ENCODE results near the gene KCTD19.

Gene KCTD19

DNA sequence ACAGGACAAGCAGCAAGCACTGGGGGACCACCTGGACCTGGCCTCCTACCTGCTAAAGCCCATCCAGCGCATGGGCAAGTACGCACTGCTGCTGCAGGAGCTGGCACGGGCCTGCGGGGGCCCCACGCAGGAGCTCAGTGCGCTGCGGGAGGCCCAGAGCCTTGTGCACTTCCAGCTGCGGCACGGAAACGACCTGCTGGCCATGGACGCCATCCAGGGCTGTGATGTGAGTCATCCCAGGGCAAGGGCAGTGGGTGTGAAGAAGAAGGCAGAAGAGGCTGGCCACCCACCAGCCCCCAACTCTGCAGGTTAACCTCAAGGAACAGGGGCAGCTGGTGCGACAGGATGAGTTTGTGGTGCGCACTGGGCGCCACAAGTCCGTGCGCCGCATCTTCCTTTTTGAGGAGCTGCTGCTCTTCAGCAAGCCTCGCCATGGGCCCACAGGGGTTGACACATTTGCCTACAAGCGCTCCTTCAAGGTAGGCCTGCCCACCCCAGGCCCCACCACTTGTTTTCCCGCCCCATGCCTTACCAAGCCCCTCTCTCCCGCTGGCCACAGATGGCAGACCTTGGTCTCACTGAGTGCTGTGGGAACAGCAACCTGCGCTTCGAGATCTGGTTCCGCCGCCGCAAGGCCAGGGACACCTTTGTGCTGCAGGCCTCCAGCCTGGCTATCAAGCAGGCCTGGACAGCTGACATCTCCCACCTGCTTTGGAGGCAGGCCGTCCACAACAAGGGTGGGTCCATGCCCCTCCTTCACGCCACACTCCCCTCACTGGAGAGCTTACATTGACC lies 39.9 kb downstream of the KCTD19 start:
- TF ChIP-seq, protein P1, sequence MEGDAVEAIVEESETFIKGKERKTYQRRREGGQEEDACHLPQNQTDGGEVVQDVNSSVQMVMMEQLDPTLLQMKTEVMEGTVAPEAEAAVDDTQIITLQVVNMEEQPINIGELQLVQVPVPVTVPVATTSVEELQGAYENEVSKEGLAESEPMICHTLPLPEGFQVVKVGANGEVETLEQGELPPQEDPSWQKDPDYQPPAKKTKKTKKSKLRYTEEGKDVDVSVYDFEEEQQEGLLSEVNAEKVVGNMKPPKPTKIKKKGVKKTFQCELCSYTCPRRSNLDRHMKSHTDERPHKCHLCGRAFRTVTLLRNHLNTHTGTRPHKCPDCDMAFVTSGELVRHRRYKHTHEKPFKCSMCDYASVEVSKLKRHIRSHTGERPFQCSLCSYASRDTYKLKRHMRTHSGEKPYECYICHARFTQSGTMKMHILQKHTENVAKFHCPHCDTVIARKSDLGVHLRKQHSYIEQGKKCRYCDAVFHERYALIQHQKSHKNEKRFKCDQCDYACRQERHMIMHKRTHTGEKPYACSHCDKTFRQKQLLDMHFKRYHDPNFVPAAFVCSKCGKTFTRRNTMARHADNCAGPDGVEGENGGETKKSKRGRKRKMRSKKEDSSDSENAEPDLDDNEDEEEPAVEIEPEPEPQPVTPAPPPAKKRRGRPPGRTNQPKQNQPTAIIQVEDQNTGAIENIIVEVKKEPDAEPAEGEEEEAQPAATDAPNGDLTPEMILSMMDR (IDR thresholded peaks at IDR 0.05; ENCODE audit: extremely low read depth, insufficient read depth, missing control alignments) = no peak
- DNase-seq (ENCODE audit: low spot score) = no peak
- in situ Hi-C loops (cut with MboI; ENCODE audit: low pct_unique_long_range_greater_than_20kb, low sequenced_read_pairs, unreplicated experiment) = no loop called here

DNA sequence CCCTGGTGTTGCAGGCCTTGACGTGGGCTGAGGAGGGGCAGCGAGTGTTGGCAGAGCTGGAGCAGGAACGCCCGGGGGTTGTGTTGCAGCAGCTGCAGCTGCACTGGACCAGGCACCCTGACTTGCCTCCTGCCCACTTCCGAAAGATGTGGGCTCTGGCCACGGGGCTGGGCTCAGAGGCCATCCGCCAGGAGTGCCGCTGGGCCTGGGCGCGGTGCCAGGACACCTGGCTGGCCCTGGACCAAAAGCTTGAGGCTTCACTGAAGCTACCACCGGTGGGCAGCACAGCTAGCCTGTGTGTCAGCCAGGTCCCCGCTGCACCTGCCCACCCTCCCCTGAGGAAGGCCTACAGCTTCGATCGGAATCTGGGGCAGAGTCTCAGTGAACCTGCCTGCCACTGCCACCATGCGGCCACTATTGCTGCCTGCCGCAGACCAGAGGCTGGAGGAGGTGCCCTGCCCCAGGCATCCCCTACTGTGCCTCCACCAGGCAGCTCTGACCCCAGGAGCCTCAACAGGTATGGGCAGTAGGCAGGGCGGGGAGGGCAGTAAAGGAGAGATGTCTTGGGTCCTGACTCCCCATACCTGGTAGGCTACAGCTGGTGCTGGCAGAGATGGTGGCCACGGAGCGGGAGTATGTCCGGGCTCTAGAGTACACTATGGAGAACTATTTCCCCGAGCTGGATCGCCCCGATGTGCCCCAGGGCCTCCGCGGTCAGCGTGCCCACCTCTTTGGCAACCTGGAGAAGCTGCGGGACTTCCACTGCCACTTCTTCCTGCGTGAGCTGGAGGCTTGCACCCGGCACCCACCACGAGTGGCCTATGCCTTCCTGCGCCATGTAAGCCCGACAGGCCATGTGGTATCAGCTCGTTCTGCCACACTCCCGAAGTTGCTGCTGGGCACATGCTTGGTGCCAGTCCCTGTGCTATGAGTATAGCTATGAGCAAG lies 41.6 kb downstream of the KCTD19 start:
- DNase-seq (ENCODE audit: low spot score) = no peak
- TF ChIP-seq, protein P1 (IDR thresholded peaks at IDR 0.05; ENCODE audit: extremely low read depth, insufficient read depth, missing control alignments) = no peak
- in situ Hi-C loops (cut with MboI; ENCODE audit: low pct_unique_long_range_greater_than_20kb, low sequenced_read_pairs, unreplicated experiment) = no loop called here

DNA sequence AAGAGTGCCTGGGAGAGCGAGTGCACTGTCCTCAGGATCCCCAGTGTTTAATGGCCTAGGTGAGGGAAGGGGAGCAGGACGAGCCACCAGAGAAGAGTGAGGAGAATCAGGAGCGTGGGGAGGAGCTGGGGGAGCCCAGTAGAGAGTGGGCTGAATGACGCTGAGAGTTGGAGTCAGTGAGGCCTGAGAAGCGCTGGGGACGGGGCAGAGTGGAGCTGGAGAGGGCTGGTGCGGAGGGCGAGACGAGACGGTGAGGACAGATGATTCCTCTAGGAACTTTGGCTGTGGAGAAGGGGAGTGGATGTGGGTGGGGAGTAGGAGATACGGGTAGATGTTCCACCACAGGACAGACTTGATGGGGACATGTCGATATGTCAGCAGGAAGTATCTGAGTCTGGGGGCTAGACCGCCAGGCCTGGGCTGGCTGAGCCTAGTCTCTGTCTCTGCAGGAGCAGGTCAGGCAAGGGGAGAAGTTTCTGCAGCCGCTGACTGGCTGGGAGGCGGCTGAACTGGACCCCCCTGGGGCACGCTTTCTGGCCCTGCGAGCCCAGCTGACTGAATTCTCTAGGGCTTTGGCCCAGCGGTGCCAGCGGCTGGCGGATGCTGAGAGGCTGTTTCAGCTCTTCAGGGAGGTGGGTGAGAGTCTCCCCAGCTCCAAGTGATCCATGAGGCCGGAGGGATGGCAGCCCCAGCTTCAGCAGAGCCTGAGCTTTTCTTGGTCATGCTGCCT lies 42.5 kb downstream of the KCTD19 start:
- no peak for DNase-seq (ENCODE audit: low spot score)
- TF ChIP-seq, protein P1 (IDR thresholded peaks at IDR 0.05; ENCODE audit: extremely low read depth, insufficient read depth, missing control alignments) = no peak

DNA sequence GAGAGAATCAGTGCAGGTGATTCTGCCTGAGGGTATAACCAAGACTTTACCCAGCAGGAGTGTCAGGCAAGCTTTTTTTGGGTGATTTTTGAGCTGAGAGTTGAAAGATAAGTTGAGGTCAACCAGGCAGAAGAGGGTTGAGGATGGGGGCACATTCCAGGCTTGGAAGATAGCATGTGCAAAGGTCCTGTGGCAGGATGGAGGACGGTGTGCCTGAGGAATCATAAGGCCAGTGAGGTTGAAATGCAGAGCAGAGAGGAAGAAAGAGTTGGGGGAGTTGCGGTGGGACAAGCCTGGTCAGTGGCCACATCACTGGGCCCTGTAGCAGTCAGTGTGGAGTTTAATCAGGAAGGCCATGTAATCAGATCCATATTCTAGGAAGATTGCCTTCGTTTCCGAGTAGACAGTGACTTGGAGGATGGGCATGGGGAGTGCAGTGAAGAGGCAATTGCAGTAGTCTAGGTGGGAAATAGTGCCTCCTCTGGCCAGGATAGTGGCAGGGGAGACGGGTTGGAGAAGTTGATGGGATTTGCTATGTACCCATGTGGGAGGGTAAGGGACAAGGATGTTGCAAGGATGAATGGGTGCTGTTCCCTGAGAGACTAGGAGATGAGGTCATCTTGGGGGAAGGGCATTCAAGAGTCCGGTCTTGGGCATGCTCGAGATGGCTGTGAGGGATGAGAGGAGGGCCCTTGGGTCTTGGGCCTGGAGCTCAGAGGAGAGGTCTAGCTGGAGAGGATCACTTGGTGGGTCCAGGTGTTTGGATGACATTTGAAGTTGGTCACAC lies 43.3 kb downstream of the KCTD19 start:
- DNase-seq (ENCODE audit: low spot score) = no peak
- in situ Hi-C loops (cut with MboI; ENCODE audit: low pct_unique_long_range_greater_than_20kb, low sequenced_read_pairs, unreplicated experiment) = no loop called here
- TF ChIP-seq, protein P1 (IDR thresholded peaks at IDR 0.05; ENCODE audit: extremely low read depth, insufficient read depth, missing control alignments) = no peak

More for the DNA sequence above, 42.5 kb downstream of the KCTD19 start:
- in situ Hi-C loops (cut with MboI; ENCODE audit: low pct_unique_long_range_greater_than_20kb, low sequenced_read_pairs, unreplicated experiment) = no loop called here

DNA sequence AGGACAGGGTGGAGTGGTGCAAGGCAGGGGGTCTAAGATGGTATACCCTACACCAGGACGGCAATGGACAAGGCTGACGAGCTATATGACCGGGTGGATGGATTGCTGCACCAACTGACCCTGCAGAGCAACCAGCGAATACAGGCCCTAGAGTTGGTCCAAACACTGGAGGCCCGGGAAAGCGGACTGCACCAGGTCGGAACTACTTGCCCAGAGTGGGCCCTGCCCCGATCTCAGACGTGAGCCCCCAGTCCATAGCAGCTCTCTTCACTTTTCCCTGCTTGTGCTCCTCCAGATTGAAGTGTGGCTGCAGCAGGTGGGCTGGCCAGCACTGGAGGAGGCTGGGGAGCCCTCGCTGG lies 44.1 kb downstream of the KCTD19 start:
- in situ Hi-C loops (cut with MboI; ENCODE audit: low pct_unique_long_range_greater_than_20kb, low sequenced_read_pairs, unreplicated experiment) = no loop called here
- no peak for DNase-seq (ENCODE audit: low spot score)
- TF ChIP-seq, protein P1 (IDR thresholded peaks at IDR 0.05; ENCODE audit: extremely low read depth, insufficient read depth, missing control alignments) = no peak
